ENCODE results near the gene PRKCE.

DNA sequence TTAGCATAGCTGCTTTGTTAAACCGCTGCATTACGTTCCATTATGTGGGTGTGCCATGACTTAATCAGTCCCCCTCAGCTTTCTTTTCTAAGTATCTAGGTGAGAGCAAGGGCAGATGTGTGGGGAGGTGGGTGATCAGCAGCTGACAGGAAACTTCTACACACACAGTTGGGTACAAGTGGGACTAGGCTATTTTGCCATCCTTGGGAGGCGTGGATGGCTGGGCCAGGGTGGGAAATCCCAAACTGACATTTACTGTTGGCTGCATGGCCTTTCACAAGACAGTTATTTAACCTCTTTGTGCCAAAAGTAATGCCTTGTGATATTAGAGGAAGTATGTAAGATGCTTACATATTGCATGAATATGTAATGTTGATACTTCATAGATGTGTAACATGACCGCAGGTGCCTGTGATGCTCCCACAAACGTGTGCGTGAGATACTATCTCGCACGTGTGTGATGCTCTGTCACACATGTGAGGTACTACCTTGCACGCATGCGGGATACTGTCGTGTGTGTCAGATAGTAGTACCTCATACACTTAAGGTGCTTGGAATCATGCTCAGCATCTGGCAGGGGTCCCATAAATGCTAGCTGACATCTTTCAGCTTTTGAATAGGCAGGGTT lies 314.5 kb downstream of the PRKCE start:
- no peak for TF ChIP-seq CTCF (IDR thresholded peaks at IDR 0.05)
- TF ChIP-seq POLR2AphosphoS5 (IDR thresholded peaks at IDR 0.05; ENCODE audit: low read depth, low read length), result no peak
- no peak for TF ChIP-seq SIN3A (IDR thresholded peaks at IDR 0.05; ENCODE audit: borderline replicate concordance, insufficient read depth, low read depth, low read length)
- TF ChIP-seq, protein P1, sequence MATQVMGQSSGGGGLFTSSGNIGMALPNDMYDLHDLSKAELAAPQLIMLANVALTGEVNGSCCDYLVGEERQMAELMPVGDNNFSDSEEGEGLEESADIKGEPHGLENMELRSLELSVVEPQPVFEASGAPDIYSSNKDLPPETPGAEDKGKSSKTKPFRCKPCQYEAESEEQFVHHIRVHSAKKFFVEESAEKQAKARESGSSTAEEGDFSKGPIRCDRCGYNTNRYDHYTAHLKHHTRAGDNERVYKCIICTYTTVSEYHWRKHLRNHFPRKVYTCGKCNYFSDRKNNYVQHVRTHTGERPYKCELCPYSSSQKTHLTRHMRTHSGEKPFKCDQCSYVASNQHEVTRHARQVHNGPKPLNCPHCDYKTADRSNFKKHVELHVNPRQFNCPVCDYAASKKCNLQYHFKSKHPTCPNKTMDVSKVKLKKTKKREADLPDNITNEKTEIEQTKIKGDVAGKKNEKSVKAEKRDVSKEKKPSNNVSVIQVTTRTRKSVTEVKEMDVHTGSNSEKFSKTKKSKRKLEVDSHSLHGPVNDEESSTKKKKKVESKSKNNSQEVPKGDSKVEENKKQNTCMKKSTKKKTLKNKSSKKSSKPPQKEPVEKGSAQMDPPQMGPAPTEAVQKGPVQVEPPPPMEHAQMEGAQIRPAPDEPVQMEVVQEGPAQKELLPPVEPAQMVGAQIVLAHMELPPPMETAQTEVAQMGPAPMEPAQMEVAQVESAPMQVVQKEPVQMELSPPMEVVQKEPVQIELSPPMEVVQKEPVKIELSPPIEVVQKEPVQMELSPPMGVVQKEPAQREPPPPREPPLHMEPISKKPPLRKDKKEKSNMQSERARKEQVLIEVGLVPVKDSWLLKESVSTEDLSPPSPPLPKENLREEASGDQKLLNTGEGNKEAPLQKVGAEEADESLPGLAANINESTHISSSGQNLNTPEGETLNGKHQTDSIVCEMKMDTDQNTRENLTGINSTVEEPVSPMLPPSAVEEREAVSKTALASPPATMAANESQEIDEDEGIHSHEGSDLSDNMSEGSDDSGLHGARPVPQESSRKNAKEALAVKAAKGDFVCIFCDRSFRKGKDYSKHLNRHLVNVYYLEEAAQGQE (IDR thresholded peaks at IDR 0.05; ENCODE audit: insufficient read depth in 1 of 2, low read depth in 2 of 2, low read length in 1 of 2), result no peak
